SIG-M5 treated with dmso at 0.1 percent for 504 hours (cell line): Measurements from ENCODE around the gene MAGOHB.
A peak's percentile ranks its signal among the peaks of the same experiment; 100 is the strongest.
"Not testable (repeated sequence)": the region's sequence is repeated elsewhere in the genome, so short reads cannot be mapped to it uniquely, and the experiment has no call there.

Experiments
- DNase-seq: peaks from one replicate; lab custom pipeline; 2025; ENCODE audit not compliant: unreplicated experiment; lab: John Stamatoyannopoulos, UW

Gene MAGOHB

DNA sequence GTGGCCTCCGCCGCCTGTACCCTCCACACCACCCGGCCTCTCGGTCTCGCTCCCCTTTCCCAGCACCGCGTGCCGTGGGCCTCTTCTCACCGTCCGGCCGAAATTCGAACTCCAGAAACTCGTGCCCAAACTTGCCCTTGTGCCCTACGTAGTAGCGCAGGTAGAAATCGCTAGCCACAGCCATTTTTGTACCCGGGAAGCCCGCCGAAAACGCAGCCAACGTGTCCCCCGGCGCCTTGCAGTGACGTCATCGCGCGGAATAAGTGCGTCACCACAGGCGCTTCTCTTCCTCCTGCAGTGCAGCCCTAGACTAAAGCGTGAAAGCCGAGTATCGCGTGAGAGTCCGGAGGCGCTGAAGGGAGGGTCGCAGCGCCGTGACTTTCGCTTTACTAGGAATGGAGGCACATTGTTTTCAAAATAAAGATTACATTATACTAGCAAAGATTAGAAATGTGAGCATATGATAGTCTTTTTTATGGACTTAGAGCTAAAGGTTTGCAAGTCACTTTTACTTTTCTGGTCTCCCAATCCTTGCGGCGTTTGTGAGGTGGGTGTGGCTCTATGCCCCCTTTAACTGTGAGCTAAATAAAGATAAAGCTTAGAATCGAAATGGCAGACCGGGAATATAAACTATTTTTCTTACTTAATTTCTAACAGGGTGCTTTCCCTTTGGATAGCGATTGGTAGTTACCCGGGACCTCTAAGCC lies at the start of gene MAGOHB:
TSS of gene MAGOHB (minus strand) at position 261 of the 707 bp plus-strand sequence. CDS start at position 184, 77 bp downstream.
- peak; percentile 91 for DNase-seq

DNA sequence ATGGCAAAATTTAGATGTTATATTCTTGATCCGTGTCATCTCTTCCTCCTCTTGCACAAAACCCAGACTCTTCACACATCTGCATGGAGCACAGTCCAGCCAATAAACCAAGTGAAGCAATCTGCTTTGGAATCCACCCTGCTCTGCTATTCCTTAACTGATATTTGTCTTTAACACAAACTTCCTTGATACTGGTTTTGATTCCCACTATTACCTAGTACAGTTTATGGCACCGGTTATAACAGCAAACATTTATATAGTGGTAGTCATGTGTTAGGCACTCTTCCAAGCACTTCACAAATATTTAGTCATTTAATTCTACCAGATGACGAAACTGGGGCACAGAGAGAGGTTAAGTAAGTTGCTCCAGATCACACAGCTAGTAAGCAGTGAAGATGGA lies 47.9 kb upstream of the MAGOHB start:
- peak; percentile 14 for DNase-seq

DNA sequence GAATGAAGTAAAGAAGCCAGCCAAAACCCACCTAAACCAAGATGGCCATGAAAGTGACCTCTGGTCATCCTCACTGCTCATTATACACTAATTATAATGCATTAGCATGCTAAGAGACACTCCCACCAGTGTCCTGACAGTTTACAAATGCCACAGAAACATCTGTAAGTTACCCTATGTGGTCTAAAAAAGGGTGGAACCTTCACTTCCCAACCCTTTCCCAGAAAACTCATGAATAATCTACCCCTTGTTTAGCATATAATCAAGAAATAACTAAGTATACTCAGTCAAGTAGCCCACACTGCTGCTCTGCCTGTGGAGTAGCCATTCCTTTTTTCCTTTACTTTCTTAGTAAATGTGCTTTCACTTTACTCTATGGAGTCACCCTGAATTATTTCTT lies 40.6 kb upstream of the MAGOHB start:
- DNase-seq, result no peak

DNA sequence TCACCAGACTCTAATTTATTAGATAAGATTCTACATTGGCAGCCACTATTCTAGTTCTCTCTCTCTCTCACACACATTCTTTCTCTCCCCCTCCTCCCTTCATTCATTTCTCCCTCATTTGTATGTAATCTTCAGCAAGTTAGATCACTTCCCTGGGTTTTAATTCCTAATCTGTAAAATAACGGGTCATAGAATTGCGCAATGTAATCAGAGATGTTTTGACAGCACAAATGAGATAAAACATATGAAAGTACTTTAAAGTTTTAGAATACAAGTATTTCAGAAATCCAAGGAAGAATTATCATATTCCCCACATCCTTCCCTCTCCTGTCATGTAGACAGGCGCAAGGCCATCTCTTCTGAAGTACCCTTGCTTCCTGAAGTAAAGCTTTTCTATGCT lies 38.8 kb upstream of the MAGOHB start:
- no peak for DNase-seq

DNA sequence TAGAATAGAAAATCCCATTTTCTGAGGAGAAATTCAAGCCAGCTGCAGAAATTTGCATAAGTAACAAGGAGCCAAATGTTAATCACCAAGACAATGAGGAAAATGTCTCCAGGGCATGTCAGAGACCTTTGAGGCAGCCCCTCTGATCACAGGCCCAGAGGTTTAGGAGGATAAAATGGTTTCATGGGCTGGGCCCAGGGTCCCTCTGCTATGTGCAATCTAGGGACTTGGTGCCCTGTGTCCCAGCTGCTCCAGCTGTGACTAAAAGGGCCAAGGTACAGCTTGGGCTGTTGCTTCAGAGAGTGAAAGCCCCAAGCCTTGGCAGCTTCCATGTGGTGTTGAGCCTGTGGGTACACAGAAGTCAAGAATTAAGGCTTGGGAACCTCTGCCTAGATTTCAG lies 33.2 kb upstream of the MAGOHB start:
- not testable (repeated sequence) for DNase-seq

DNA sequence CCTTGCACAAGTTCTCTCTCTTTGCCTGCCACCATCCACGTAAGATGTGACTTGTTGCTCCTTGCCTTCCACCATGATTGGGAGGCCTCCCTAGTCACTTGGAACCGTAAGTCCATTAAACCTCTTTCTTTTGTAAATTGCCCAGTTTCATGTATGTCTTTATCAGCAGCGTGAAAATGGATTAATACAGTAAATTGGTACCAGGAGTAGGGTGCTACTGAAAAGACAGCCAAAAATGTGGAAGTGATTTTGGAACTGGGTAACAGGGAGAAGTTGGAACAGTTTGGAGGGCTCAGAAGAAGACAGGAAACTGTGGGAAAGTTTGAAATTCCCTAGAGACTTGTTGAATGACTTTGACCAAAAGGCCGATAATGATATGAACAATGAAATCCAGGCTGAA lies 32.5 kb upstream of the MAGOHB start:
- DNase-seq, result no peak

DNA sequence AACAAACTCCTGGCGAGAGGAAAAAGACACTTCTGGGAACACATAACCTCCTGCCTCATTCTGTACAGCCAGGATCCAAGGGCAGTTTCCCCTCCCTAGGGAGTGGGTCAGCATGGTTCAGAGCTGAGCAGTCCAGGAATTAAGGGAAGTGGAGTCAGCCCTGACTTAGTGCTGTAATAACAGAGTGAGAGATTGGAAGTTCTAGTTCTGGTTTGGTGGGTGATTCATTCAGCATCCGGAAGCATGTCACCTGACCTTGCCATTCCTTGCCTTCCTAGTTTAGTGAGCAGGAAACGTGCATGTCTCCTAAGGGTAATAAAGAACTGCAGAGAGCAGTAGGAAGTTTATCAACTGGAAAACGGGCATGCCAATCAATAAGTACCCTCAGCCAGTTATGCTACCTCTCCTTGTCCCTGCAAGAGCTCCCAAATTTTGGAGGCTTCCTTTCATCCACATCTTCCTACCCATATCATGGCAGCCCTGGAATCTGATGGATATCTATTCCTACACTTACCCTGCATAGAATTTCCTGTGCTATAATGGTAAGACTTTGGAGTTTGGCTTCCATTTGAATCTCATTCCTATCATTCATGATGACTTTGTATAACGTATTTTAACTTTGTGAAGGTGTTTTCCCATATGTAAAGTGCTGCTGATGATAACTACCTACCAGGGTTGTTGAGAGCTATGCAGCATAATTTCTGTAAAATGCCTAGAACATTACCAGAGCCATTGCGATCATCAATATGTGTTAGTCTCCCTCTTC lies 28.5 kb upstream of the MAGOHB start:
- no peak for DNase-seq

DNA sequence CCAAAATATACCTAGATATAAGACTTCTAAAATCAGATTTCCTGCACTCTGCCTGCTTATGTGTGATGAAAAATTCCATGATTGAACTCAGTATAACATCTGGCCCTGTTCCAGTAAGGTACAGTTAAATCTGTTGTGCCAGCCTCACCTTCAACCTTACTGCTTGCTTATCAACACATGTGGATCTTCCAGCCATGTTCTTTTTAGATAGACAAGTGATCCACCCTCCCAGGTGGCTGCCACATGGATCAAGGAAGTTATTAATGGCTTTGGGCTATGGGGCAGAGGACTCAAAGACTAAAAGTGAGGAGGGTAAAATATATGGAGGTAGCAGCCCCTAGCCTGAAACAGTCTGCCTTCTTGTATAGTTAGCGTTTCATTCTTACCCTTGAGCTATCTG lies 25.3 kb upstream of the MAGOHB start:
- no peak for DNase-seq

DNA sequence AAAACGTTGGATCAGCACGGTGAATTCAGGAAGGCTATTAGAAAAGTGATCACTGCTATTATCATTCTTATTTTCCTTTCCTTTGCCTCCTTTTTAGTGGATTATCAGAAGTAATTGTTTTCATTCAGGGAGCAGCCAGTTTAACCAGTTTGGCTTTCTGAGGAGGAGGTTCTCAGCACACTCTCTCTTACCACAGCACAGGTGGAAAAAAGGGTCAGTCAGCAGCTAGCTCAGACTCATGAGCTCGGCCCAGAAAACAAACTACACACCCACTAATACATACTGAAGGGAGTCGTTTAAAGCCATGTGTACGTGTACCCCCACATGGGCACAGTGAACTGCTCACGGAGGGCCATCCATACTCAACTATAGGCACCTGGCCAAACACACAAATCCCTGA lies 23.2 kb upstream of the MAGOHB start:
- DNase-seq, result peak; percentile 6

DNA sequence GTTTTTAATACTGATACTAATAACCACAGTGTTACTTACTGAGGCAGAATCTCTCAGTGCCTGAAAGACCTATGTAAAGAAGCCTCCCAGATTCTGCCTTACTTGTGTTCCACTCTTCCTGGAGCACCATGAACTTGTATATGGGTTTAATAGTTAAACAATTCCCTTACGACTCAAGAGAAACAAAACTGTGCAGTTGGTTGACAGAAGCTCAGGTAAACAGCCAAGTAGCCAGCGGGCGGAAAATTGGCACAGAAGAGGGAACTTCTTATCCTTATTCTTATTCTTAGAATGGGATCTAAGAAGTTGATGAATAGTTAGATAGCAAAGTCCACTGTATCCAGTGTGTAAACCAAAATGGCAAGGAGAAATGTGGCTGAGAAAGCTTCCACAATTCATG lies 22.7 kb upstream of the MAGOHB start:
- DNase-seq, result no peak

DNA sequence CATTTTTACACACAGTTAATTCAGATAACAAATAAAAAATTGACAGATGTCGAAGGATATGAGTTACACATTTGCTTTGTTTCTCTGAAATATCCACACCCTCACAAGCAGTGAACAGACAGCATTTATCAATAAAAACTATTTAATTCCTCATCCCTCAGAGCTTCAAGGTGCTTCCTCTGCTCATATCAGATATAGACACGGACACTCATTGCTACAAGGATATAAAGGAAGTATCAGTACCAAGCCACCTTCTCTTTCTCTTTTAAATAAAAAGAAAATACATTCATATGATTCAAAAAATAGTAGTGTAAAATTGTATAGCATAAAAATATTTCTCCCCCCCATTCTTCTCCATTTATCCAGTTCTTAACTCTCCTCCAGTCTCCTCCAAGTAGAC lies 21.9 kb upstream of the MAGOHB start:
- DNase-seq, result no peak

DNA sequence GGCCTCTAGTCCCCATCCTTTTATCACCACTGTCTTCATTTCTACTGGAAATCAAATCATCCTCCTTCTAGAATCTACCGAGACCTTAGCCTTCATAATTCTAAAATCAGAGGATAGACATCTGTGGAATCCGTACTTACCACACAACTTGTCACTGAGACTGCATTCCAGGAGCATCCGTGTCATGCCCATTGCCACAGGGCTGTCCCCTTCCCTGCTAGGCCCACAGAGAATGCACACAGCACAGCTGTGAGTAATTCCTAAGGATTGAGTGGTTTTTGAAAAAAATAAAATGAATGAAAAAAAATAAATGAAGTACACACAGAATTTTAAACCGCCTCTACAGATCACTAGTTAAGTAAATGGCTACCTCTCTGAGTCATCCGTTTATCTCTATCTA lies 21.0 kb upstream of the MAGOHB start:
- no peak for DNase-seq

DNA sequence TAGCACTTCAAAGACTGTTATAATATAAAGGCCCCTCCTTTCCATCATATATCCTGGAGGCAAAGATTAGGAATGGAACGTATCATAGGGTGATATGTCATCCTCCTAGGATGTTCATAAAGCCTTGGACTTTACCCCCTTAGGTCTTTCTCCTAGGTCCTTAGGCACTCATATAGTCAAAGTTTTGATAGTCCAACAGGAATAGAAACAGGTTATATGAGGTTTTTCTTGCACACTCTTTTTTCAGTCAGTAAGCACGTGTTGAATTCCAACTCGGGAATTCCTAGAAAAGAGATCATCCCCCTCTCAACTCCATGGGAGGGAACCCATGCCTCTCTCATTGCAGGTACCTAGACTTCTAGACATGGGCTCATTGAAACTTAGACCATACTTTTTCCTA lies 20.1 kb upstream of the MAGOHB start:
- DNase-seq, result no peak

DNA sequence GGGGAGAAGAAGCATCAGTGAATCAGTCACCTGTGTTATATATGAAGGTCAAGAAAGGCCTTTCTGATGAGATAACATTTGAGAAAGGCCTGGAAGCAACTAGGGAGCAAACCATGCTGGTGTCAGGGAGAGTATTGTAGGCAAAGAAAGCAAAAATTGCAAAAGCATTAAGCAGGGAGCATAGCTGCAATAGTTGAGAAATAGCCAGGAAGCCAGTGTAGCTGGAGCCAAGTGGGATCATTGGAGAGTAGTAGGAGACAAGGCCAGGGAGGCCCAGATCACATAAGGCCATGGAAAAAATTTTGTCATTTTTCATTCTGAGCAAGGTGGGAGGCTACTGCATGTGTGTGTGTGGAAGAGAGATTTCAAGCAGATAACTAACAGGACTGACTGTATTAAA lies 18.8 kb upstream of the MAGOHB start:
- DNase-seq, result no peak

DNA sequence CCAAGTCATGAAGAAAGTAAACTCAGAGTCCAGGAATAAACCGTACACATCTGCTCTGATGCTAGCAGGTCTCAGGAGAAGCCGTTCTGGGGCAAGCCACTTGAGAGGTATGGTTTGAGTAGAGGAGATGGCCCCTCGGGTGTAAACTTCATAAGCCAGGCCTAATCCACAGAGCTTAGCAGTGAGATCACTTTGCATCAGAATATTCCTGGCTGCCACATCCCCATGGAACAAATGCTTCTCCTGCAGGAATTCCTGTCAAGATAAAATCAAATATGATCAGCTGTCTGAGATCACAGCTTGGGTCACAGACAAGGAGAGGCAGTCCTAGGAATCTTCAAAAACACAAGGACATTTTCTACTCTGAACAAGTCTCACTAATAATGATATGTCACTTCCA lies 11.2 kb upstream of the MAGOHB start:
- no peak for DNase-seq

DNA sequence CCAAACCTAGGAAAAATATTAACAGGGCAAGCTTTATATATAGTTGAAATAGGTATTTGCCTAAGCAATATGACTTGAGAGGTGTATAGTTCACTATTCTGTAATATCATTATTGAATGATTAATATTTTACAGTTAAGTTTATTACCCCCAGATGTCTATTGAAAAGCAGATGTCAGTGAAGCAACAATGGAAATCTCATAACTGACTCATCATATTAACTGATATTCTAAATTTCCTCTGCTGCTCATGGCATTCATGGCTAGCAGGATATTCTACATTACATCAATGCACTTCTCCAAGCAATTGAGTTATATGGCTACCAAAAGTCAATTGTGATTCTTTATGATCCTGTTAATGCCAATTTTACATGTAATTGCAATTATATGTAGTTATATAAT lies 9.7 kb upstream of the MAGOHB start:
- DNase-seq, result no peak

DNA sequence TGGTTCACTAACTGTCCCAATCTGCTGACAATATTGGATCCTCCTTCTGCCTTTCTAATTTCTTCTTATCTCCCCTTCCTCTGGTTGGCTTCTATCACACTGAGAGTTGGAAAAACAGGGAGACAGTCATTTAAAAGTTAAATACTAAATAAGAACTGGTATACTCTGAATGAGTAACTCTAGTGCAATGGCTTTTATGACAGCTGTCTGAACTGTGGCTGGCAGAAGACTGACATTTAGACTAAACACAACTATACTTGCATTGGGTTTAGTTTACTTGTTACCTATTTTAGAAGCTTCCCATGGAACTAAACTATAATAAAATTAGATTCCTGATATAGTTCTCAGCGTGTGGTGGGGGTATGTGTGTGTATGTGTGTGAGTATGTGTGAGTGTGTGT lies 7.9 kb upstream of the MAGOHB start:
- DNase-seq, result no peak

DNA sequence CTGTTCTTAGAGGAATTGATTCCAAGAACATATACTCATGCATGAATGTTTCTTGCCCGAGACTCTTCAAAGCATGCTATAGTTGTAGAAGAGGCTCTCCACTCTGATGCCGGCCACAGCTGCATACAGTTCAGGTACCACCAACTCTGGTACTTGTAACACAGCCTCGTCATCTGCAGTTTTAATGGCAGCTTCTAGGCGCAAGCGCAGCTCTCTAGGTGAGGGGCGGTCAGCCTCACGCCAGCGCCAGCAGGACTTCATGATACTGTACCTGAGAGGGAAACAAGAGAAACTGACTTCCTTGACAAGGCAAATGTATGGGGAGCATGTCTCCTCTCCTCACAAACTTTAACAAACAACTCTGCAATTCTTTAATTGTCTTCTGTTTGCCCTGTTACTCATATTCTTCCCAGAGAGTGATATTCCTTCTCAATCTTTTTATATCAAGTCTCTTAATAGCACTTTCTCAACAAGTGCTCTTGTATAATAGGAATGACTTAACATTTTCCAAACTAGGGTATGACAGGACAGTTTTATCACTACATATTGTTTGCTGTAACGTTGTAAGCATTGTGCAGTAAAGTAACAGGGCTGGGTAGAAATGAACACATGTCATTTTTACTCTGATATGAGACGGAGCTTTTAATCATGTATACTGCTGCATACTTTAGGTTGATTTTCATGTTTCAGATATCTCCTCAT lies 6.8 kb upstream of the MAGOHB start:
- DNase-seq, result no peak

DNA sequence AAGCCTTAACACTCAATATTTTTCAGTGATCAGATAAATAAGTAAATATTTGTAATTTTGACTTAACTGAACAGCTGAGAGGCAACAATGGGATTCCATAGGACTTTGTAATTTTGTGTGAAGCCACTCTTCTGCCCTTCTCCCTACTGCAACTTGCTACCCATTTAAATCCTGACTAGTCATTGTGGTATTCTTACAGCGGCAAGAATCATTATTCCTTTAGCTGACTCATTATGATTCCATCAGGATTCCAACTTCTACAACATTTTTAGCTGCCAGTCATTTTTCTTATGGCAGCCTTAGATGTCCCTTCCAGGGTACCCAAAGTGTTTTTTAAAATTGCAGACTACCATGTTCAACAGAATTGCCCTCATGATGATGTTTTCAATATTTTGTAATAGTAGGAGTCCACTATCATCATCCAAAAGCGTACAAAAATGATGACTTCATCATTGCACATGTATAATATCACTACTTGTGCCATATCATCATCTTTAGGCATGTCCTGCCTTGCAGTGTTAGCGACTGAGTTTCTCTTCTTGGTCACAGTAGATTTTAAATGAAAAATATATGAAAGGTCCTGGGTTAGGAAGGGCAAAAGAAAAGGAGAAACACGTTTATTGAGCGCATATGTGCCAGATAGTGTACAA lies 5.1 kb upstream of the MAGOHB start:
- DNase-seq, result no peak

DNA sequence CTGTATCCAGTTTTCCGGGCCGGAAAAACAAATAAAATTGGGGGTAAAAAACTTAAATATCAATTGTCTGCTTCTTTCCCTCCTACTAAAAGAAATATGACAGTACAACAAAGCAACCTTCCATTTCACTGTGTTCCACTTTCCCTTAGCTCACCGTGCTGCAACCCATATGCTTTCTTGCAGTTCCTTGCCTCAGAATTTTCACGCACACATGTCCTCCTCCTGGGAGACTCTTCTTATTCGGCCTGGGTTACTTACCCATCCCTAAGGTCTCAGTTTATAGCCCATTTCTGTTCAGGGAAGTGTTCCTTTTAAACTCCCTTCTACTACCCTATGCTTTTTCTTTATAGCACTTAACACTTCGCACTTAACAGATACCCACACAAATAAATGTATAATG lies 4.5 kb upstream of the MAGOHB start:
- DNase-seq, result no peak

DNA sequence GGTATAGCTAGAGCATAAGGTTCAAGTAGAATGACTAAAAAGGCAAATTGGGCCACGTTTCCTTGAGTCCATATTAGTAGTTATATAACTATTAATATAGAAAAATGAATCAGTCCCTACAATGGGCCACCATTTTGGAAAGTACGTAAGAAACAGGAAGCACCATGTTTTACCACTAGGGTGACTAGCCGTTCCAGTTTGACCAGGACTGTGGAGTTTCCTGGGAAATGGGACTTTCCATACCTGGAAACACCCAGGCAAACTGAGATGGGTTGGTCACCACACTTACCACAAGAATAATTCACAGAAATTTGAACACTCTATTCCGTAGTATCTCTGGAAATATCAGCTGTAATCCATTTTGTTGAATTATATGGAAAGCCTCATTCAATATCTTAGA lies 2.1 kb upstream of the MAGOHB start:
- DNase-seq, result peak; percentile 3

DNA sequence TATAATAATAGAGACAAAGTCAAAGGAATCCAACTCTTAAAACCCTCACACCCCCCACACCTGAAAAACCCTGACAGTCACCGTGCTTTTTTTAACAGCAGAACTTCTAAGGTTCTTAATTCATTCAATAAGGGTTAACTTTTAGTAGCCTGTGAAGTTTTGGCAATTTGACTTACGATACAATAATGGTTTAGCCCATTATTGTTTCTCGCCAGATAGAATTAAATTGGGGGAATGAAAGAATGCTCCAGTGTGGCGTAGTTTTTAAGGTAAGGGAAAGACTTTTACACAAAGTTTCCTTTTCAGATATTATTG lies 604 bp upstream of the MAGOHB start:
- no peak for DNase-seq
